ENCODE data around the gene HERPUD2.
"Not testable (repeated sequence)": the region's sequence is repeated elsewhere in the genome, so short reads cannot be mapped to it uniquely, and the experiment has no call there.

The HERPUD2 gene

GRCh38 chr7:35714407-35714806 lies 19.5 kb upstream of the HERPUD2 start:
- DNase-seq = no peak

GRCh38 chr7:35712563-35713226 lies 17.8 kb upstream of the HERPUD2 start:
- DNase-seq = no peak

GRCh38 chr7:35707422-35707821 lies 12.5 kb upstream of the HERPUD2 start:
- no peak for DNase-seq

- no peak for DNase-seq
These were observed 11.1 kb upstream of the HERPUD2 start for GRCh38 chr7:35705932-35706461.

- no peak for DNase-seq
These were observed 9.3 kb upstream of the HERPUD2 start for GRCh38 chr7:35704261-35704660.

- no peak for DNase-seq
These were observed 7.6 kb upstream of the HERPUD2 start for GRCh38 chr7:35702541-35702940.

GRCh38 chr7:35701287-35701900 lies 6.5 kb upstream of the HERPUD2 start:
- no peak for DNase-seq

GRCh38 chr7:35700865-35701264 lies 5.9 kb upstream of the HERPUD2 start:
- DNase-seq = no peak

GRCh38 chr7:35700333-35700732 lies 5.4 kb upstream of the HERPUD2 start:
- DNase-seq = no peak

- no peak for DNase-seq
These were observed 4.9 kb upstream of the HERPUD2 start for GRCh38 chr7:35699796-35700305.

- not testable (repeated sequence) for DNase-seq
These were observed 3.4 kb upstream of the HERPUD2 start for GRCh38 chr7:35698382-35698781.

GRCh38 chr7:35697414-35698175 lies 2.7 kb upstream of the HERPUD2 start:
- no peak for DNase-seq

- no peak for DNase-seq
These were observed 1.1 kb upstream of the HERPUD2 start for GRCh38 chr7:35695987-35696386.

- peak; percentile 20 to 43 for DNase-seq
These were observed 527 bp upstream of the HERPUD2 start for GRCh38 chr7:35695473-35695850.

- peak; percentile 15 to 34 for DNase-seq
These were observed 663 bp downstream of the HERPUD2 start for GRCh38 chr7:35694161-35694783.

- peak; percentile 31 to 49 for DNase-seq
These were observed 3.1 kb downstream of the HERPUD2 start for GRCh38 chr7:35691827-35692307.

GRCh38 chr7:35691366-35691765 lies 3.6 kb downstream of the HERPUD2 start:
- no peak for DNase-seq

- not testable (repeated sequence) for DNase-seq
These were observed 4.3 kb downstream of the HERPUD2 start for GRCh38 chr7:35690614-35691013.

GRCh38 chr7:35685781-35686180 lies 9.2 kb downstream of the HERPUD2 start:
- DNase-seq = no peak

GRCh38 chr7:35681231-35682029 lies 13.5 kb downstream of the HERPUD2 start:
- DNase-seq = no peak

GRCh38 chr7:35680403-35681013 lies 14.4 kb downstream of the HERPUD2 start:
- no peak for DNase-seq

Measured in activated CD4-positive, alpha-beta T cell treated with anti-CD3 and anti-CD28 coated beads, Interleukin-2, amount 50 U/mL, for 48 hours (primary cell).